Measurements from ENCODE around the gene OCSTAMP.

The OCSTAMP gene

DNA sequence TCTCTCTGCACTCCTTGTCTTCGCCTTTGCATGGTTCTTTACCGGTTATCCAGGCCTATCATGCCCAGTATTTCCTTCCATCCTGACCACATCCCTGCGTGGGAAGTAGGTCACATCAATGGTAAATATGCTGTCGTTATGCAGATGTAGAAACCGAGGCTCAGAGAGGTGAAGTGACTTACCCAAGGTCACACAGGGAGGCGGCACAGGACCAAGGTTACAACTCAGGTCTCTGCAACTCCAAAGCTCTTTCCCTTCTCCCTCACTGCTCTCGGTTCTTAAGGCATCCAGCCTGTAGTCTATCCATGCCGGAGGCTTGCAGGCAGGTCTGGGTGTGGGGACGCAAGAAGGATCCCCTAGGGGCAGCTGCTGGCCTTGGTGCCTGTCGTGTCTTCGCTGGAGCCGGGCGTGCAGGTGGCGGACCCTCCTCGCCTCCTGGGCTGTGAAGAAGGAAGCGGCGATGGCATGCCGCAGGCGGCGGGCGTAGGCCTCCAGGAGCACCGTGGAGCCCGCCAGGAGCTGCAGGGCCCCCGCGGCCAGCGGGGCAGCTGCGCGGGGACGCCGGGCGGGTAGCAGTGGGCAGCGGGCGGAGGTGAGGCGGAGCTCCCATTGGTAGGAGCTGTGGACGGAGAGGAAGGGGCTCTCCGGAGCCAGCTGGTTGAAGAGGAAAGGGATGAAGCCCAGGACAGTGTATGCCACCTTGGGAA lies 9.1 kb downstream of the OCSTAMP start:
- Histone ChIP-seq H3K36me3 (replicated peaks; ENCODE audit: insufficient read depth, low read length) (no peaks in the 10 kb centered on the region), H3K9ac (ENCODE audit: low read length) (no peak overlapping the region), H3K9me2 (replicated peaks; ENCODE audit: insufficient read depth, low read length) (no peaks in the 10 kb centered on the region), H3K4me2 (ENCODE audit: low read depth, low read length) (no peak overlapping the region), H3K27me3 (replicated peaks; ENCODE audit: insufficient read depth, low read length) (no peaks in the 10 kb centered on the region), H4K20me1 (ENCODE audit: insufficient read depth, low read length) (no peaks in the 10 kb centered on the region), H3K4me1 (ENCODE audit: low read length) (peaks cover 27% of the 10 kb centered on the region), H2AFZ (ENCODE audit: low read length) (no peak overlapping the region), H3K4me3 (ENCODE audit: low read length) (no peak overlapping the region), H3K27ac (ENCODE audit: low read length) (no peak overlapping the region), H3F3A (ENCODE audit: insufficient read depth, low read length) (peaks cover 20% of the 10 kb centered on the region), H3K9me3 (replicated peaks; ENCODE audit: insufficient read depth, low read length) (no peaks in the 10 kb centered on the region), H3K79me2 (ENCODE audit: low read length) (no peaks in the 10 kb centered on the region)
- TF ChIP-seq EZH2 (optimal IDR thresholded peaks at IDR 0.05; ENCODE audit: low read depth, low read length) = no peak
- TF ChIP-seq, protein P1, sequence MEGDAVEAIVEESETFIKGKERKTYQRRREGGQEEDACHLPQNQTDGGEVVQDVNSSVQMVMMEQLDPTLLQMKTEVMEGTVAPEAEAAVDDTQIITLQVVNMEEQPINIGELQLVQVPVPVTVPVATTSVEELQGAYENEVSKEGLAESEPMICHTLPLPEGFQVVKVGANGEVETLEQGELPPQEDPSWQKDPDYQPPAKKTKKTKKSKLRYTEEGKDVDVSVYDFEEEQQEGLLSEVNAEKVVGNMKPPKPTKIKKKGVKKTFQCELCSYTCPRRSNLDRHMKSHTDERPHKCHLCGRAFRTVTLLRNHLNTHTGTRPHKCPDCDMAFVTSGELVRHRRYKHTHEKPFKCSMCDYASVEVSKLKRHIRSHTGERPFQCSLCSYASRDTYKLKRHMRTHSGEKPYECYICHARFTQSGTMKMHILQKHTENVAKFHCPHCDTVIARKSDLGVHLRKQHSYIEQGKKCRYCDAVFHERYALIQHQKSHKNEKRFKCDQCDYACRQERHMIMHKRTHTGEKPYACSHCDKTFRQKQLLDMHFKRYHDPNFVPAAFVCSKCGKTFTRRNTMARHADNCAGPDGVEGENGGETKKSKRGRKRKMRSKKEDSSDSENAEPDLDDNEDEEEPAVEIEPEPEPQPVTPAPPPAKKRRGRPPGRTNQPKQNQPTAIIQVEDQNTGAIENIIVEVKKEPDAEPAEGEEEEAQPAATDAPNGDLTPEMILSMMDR (IDR thresholded peaks at IDR 0.05; ENCODE audit: low read length) = no peak
- no peak for TF ChIP-seq EZH2phosphoT487 (IDR thresholded peaks at IDR 0.05; ENCODE audit: low read length)
- DNase-seq = no peak

DNA sequence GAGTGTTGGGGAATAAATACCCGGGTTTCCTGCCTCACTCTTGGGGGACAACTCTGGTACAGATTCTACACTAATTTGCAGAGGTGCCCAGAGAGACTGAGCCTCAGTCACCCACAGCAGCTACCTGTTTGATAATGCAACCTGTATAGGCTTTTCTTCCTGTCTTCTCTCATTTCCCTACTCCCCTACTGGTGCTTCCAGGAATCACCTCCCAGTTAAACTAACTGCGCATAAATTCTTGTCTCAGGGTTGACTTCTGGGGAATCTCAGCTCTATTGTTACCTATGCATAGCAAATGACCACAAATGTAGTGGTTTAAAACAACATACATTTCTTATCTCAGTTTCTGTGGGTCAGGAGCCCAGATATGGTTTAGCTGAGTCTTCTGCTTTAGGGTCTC lies 11.3 kb downstream of the OCSTAMP start:
- Histone ChIP-seq H3K4me1 (ENCODE audit: low read length) (peaks cover 5% of the 10 kb centered on the region), H3K9me3 (replicated peaks; ENCODE audit: insufficient read depth, low read length) (no peaks in the 10 kb centered on the region), H3K9ac (ENCODE audit: low read length) (no peak overlapping the region), H3K36me3 (replicated peaks; ENCODE audit: insufficient read depth, low read length) (no peaks in the 10 kb centered on the region), H2AFZ (ENCODE audit: low read length) (no peak overlapping the region), H3K27ac (ENCODE audit: low read length) (no peak overlapping the region), H3K27me3 (replicated peaks; ENCODE audit: insufficient read depth, low read length) (no peaks in the 10 kb centered on the region), H3K4me3 (ENCODE audit: low read length) (no peak overlapping the region), H3F3A (ENCODE audit: insufficient read depth, low read length) (no peaks in the 10 kb centered on the region), H4K20me1 (ENCODE audit: insufficient read depth, low read length) (no peaks in the 10 kb centered on the region), H3K4me2 (ENCODE audit: low read depth, low read length) (no peak overlapping the region), H3K9me2 (replicated peaks; ENCODE audit: insufficient read depth, low read length) (no peaks in the 10 kb centered on the region), H3K79me2 (ENCODE audit: low read length) (no peaks in the 10 kb centered on the region)
- no peak for TF ChIP-seq EZH2phosphoT487 (IDR thresholded peaks at IDR 0.05; ENCODE audit: low read length)
- no peak for TF ChIP-seq EZH2 (optimal IDR thresholded peaks at IDR 0.05; ENCODE audit: low read depth, low read length)
- TF ChIP-seq, protein P1 (IDR thresholded peaks at IDR 0.05; ENCODE audit: low read length) = no peak
- no peak for DNase-seq

DNA sequence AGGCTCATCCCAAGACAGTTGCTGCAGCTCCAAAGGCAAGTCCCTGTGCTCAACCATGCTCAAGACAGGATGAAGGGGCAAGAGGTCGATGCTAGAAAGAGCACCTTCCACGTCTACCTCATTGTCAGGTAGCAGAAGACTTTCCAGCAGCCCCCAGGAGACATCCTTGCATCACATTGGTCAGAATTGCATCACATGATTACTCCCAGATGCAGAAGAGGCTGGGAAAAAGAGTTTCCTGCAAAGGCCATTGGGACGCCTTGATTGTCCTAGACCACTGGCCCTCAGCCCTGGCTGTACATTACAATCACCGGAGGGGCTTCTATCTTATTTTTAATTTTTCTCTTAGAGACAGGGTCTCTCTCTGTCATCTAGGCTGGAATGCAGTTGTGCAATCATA lies 19.8 kb downstream of the OCSTAMP start:
- H3K36me3 ChIP-seq (replicated peaks; ENCODE audit: insufficient read depth, low read length) = no peaks in the 10 kb centered on the region
- no peak overlapping the region for H3K4me2 ChIP-seq (ENCODE audit: low read depth, low read length)
- no peak overlapping the region for H3K9ac ChIP-seq (ENCODE audit: low read length)
- no peaks in the 10 kb centered on the region for H3F3A ChIP-seq (ENCODE audit: insufficient read depth, low read length)
- TF ChIP-seq EZH2 (optimal IDR thresholded peaks at IDR 0.05; ENCODE audit: low read depth, low read length) = no peak
- TF ChIP-seq, protein P1 (IDR thresholded peaks at IDR 0.05; ENCODE audit: low read length) = no peak
- no peak for TF ChIP-seq EZH2phosphoT487 (IDR thresholded peaks at IDR 0.05; ENCODE audit: low read length)
- H4K20me1 ChIP-seq (ENCODE audit: insufficient read depth, low read length) = no peaks in the 10 kb centered on the region
- no peaks in the 10 kb centered on the region for H3K79me2 ChIP-seq (ENCODE audit: low read length)
- H3K9me2 ChIP-seq (replicated peaks; ENCODE audit: insufficient read depth, low read length) = no peaks in the 10 kb centered on the region
- no peaks in the 10 kb centered on the region for H3K4me1 ChIP-seq (ENCODE audit: low read length)
- DNase-seq = no peak
- H3K27ac ChIP-seq (ENCODE audit: low read length) = no peak overlapping the region
- H3K4me3 ChIP-seq (ENCODE audit: low read length) = no peak overlapping the region
- no peak overlapping the region for H2AFZ ChIP-seq (ENCODE audit: low read length)
- no peaks in the 10 kb centered on the region for H3K9me3 ChIP-seq (replicated peaks; ENCODE audit: insufficient read depth, low read length)
- H3K27me3 ChIP-seq (replicated peaks; ENCODE audit: insufficient read depth, low read length) = no peaks in the 10 kb centered on the region

Measured in MM.1S (cell line).